Adrenal gland (tissue), 5 donors: ENCODE results near the gene ATP13A4.

Experiments used
- CTCF ChIP-seq, 6 experiments: fragments of 450-650 bp in 4 of 6; fragments of 200-600 bp in 2 of 6; sonication (generic) in 1 of 6; IDR thresholded peaks; 1 replicate in 5 of 6; 2 replicates in 1 of 6; pipeline versions ENCODE4 v1.5.1 to v1.8.0; 2016 to 2021; ENCODE audit warnings: antibody characterized with exemption in 6 of 6, mild to moderate bottlenecking in 2 of 6, moderate library complexity in 1 of 6
- POLR2A ChIP-seq, 2 donors: fragments of 450-650 bp; IDR thresholded peaks; one replicate each; pipeline ENCODE4 v1.6.1; 2017; ENCODE audit warnings: antibody characterized with exemption in 2 of 2, mild to moderate bottlenecking in 2 of 2, moderate library complexity in 1 of 2
- donor health status: DM: no; HTN: no; CAD: no.

DNA sequence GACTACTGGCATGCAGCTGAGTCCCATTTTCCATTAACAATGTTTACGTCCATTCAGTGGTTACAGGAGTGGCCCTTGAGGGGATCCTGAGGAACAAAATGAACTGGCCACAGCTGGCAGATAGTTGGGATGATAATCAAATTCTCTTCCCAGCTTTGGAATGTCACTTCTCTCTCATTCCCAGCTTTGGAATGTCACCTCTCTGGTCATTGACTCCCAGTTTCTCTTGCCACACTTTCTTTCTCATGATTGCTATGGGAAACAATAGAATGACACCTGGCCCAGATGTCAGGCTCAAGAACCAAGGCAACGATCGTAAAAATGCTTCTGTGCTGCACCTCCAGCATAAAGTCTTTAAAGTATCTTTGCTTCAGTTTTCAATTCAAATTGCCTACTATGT, 34.0 kb downstream of the ATP13A4 start:
- TF ChIP-seq POLR2A (IDR thresholded peaks at IDR 0.05) (no peak), CTCF (IDR thresholded peaks at IDR 0.05) (no peak)
